GM23338 (cell line): ENCODE results near the gene SPATC1L. TPM values are rescaled to one million over a fixed set of nuclear protein-coding genes. Genes with fewer than 3 reads are reported as not detected.

Source experiments
- ATAC-seq: fragments of 200-7000 bp; cut with Tn5 transposase; 3 replicates; pipeline ENCODE4 v1.9.1; 2020
- DNase-seq: peaks from one replicate; pipeline ENCODE4 v3.0.0-alpha.2; 2015; ENCODE audit warnings: low spot score
- H2AFZ ChIP-seq: fragments of 200-600 bp; sonication (generic); 2 replicates; pipeline ENCODE4 v1.8.0; 2016; ENCODE audit warnings: antibody characterized with exemption, mild to moderate bottlenecking, moderate library complexity
- H3F3A ChIP-seq: fragments of 200-600 bp; sonication (generic); replicated peaks from 2 replicates; pipeline ENCODE4 v1.8.0; 2017; ENCODE audit warnings: antibody characterized with exemption, mixed run types, low read depth
- H3K27ac ChIP-seq: fragments of 200-600 bp; sonication (generic); 2 replicates; pipeline ENCODE4 v1.6.1; 2016; ENCODE audit warnings: low read depth
- H3K27me3 ChIP-seq: fragments of 200-600 bp; sonication (generic); 2 replicates; pipeline ENCODE4 v1.8.0; 2016; ENCODE audit warnings: mild to moderate bottlenecking, mixed run types, moderate library complexity; ENCODE audit not compliant: insufficient read depth
- H3K36me3 ChIP-seq: fragments of 200-600 bp; sonication (generic); 2 replicates; pipeline ENCODE4 v1.8.0; 2016; ENCODE audit warnings: mild to moderate bottlenecking; ENCODE audit not compliant: insufficient read depth
- H3K4me1 ChIP-seq: fragments of 200-600 bp; sonication (generic); 2 replicates; pipeline ENCODE4 v1.8.0; 2016; ENCODE audit warnings: mild to moderate bottlenecking, moderate library complexity; ENCODE audit not compliant: insufficient read depth
- H3K4me2 ChIP-seq: fragments of 200-600 bp; sonication (generic); 2 replicates; pipeline ENCODE4 v1.7.1; 2017; ENCODE audit warnings: mixed run types
- H3K4me3 ChIP-seq: fragments of 200-600 bp; sonication (generic); 2 replicates; pipeline ENCODE4 v1.6.1; 2016; ENCODE audit warnings: mixed run types
- H3K79me2 ChIP-seq: fragments of 200-600 bp; sonication (generic); replicated peaks from 2 replicates; pipeline ENCODE4 v1.8.0; 2017; ENCODE audit warnings: mild to moderate bottlenecking; ENCODE audit not compliant: insufficient read depth
- H3K9me2 ChIP-seq: fragments of 200-600 bp; sonication (generic); 2 replicates; pipeline ENCODE4 v1.8.0; 2017; ENCODE audit not compliant: insufficient read depth
- H4K20me1 ChIP-seq: fragments of 200-600 bp; sonication (generic); replicated peaks from 2 replicates; pipeline ENCODE4 v1.8.0; 2017; ENCODE audit warnings: mild to moderate bottlenecking; ENCODE audit not compliant: insufficient read depth
- H3K27ac Mint-ChIP-seq: 2 replicates; pipeline ENCODE4 v1.8.0; 2020; ENCODE audit warnings: inconsistent platforms, mild to moderate bottlenecking, moderate library complexity, mixed read lengths
- H3K27me3 Mint-ChIP-seq: 3 replicates; pipeline ENCODE4 v1.8.0; 2022; ENCODE audit warnings: low read depth, mild to moderate bottlenecking, moderate library complexity, mixed read lengths, inconsistent platforms; ENCODE audit not compliant: insufficient read depth, poor library complexity
- H3K36me3 Mint-ChIP-seq: 3 replicates; pipeline ENCODE4 v1.8.0; 2021; ENCODE audit warnings: low read depth, mild to moderate bottlenecking, inconsistent platforms, moderate library complexity, mixed read lengths
- H3K4me1 Mint-ChIP-seq: 3 replicates; pipeline ENCODE4 v1.8.0; 2020; ENCODE audit warnings: mild to moderate bottlenecking, inconsistent platforms, mixed read lengths
- H3K4me3 Mint-ChIP-seq: 3 replicates; pipeline ENCODE4 v1.8.0; 2021; ENCODE audit warnings: moderate library complexity, mild to moderate bottlenecking, inconsistent platforms, mixed read lengths
- H3K9me3 Mint-ChIP-seq: 3 replicates; pipeline ENCODE4 v1.8.0; 2020; ENCODE audit warnings: moderate library complexity, mild to moderate bottlenecking, inconsistent platforms, mixed read lengths
- CREB1 ChIP-seq: fragments of 250-450 bp; sonication (Bioruptor Pico); IDR thresholded peaks from 2 replicates; pipeline ENCODE4 v1.5.0; 2020; ENCODE audit warnings: low read depth, mild to moderate bottlenecking, moderate library complexity
- EZH2 ChIP-seq: fragments of 200-600 bp; sonication (generic); IDR thresholded peaks from one replicate; pipeline ENCODE4 v1.8.0; 2017; ENCODE audit warnings: antibody characterized with exemption, mild to moderate bottlenecking, low read depth; ENCODE audit not compliant: unreplicated experiment
- EZH2phosphoT487 ChIP-seq: fragments of 200-600 bp; sonication (generic); IDR thresholded peaks from one replicate; pipeline ENCODE4 v1.8.1; 2018; ENCODE audit warnings: antibody characterized with exemption; ENCODE audit not compliant: unreplicated experiment
- STAT1 ChIP-seq: IDR thresholded peaks from one replicate; pipeline ENCODE4 v1.6.1; 2016; ENCODE audit warnings: antibody characterized with exemption; ENCODE audit not compliant: unreplicated experiment
- ZNF114 ChIP-seq: fragments of 250-450 bp; sonication (Bioruptor Pico); IDR thresholded peaks from 2 replicates; pipeline ENCODE4 v1.5.0; 2020; ENCODE audit warnings: mild to moderate bottlenecking, moderate library complexity
- polyA plus RNA-seq: library from polyadenylated mRNA; unstranded; fragments of >200 nt; fragmentation: Nextera tagmentation; extraction: Ambion mirVana; gene quantifications from 2 replicates; pipeline ENCODE4 v1.2.1, GENCODE V29; 2016
- total RNA-seq: library from RNA; depleted of rRNA; stranded (reverse); fragments of >200 nt; shearing (Covaris generic); gene quantifications from 2 replicates; pipeline ENCODE4 v1.2.3, GENCODE V29; 2014
- TF ChIP-seq, protein P1 (sequence below): fragments of 250-450 bp; sonication (Bioruptor Pico); IDR thresholded peaks from 2 replicates; pipeline ENCODE4 v1.5.0; 2020; ENCODE audit warnings: mild to moderate bottlenecking, moderate library complexity
- TF ChIP-seq, protein P2 (sequence below): IDR thresholded peaks from 2 replicates; pipeline ENCODE4 v1.6.1; 2016; ENCODE audit warnings: antibody characterized with exemption

Gene SPATC1L
- total and polyA plus RNA-seq, 2 experiments from 2014 or later, result 37.6 to 70.2 TPM

DNA sequence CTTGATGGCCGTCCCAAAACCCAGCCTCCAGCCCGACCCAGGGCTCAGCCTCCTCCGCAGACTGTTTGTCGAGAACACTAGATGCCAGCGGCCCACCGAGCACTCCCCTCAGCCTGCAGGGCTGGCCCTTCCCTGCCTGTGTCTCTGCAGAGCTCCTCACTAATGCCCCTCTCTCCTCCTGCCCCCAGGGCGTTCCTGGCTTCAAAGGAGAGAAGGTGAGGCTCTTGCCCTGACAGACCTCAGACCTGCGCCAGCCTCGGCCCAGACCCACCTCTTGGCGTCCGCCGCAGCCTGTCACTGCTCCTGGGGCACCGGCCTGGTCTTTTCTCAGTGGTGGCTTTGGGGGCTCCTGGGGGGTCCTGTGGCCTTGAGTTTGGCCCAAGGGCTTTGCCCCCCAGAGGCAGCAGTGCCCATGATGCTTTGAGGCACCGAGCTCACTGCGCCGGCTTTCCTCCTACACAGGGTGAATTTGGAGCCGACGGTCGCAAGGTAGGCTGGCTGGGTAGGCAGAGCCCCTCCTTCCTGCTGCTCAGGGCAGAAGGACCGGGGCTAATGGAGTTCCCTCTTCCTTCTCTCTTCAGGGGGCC lies 68.0 kb downstream of the SPATC1L start (continued):
- TF ChIP-seq, protein P1, sequence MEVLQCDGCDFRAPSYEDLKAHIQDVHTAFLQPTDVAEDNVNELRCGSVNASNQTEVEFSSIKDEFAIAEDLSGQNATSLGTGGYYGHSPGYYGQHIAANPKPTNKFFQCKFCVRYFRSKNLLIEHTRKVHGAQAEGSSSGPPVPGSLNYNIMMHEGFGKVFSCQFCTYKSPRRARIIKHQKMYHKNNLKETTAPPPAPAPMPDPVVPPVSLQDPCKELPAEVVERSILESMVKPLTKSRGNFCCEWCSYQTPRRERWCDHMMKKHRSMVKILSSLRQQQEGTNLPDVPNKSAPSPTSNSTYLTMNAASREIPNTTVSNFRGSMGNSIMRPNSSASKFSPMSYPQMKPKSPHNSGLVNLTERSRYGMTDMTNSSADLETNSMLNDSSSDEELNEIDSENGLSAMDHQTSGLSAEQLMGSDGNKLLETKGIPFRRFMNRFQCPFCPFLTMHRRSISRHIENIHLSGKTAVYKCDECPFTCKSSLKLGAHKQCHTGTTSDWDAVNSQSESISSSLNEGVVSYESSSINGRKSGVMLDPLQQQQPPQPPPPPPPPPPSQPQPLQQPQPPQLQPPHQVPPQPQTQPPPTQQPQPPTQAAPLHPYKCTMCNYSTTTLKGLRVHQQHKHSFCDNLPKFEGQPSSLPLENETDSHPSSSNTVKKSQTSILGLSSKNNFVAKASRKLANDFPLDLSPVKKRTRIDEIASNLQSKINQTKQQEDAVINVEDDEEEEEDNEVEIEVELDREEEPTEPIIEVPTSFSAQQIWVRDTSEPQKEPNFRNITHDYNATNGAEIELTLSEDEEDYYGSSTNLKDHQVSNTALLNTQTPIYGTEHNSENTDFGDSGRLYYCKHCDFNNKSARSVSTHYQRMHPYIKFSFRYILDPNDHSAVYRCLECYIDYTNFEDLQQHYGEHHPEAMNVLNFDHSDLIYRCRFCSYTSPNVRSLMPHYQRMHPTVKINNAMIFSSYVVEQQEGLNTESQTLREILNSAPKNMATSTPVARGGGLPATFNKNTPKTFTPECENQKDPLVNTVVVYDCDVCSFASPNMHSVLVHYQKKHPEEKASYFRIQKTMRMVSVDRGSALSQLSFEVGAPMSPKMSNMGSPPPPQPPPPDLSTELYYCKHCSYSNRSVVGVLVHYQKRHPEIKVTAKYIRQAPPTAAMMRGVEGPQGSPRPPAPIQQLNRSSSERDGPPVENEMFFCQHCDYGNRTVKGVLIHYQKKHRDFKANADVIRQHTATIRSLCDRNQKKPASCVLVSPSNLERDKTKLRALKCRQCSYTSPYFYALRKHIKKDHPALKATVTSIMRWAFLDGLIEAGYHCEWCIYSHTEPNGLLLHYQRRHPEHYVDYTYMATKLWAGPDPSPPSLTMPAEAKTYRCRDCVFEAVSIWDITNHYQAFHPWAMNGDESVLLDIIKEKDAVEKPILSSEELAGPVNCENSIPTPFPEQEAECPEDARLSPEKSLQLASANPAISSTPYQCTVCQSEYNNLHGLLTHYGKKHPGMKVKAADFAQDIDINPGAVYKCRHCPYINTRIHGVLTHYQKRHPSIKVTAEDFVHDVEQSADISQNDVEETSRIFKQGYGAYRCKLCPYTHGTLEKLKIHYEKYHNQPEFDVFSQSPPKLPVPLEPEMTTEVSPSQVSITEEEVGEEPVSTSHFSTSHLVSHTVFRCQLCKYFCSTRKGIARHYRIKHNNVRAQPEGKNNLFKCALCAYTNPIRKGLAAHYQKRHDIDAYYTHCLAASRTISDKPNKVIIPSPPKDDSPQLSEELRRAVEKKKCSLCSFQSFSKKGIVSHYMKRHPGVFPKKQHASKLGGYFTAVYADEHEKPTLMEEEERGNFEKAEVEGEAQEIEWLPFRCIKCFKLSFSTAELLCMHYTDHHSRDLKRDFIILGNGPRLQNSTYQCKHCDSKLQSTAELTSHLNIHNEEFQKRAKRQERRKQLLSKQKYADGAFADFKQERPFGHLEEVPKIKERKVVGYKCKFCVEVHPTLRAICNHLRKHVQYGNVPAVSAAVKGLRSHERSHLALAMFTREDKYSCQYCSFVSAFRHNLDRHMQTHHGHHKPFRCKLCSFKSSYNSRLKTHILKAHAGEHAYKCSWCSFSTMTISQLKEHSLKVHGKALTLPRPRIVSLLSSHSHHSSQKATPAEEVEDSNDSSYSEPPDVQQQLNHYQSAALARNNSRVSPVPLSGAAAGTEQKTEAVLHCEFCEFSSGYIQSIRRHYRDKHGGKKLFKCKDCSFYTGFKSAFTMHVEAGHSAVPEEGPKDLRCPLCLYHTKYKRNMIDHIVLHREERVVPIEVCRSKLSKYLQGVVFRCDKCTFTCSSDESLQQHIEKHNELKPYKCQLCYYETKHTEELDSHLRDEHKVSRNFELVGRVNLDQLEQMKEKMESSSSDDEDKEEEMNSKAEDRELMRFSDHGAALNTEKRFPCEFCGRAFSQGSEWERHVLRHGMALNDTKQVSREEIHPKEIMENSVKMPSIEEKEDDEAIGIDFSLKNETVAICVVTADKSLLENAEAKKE (CRISPR knock-in tag), result no peak
- TF ChIP-seq EZH2phosphoT487 (no peak), STAT1 (no peak)
- TF ChIP-seq, protein P2, sequence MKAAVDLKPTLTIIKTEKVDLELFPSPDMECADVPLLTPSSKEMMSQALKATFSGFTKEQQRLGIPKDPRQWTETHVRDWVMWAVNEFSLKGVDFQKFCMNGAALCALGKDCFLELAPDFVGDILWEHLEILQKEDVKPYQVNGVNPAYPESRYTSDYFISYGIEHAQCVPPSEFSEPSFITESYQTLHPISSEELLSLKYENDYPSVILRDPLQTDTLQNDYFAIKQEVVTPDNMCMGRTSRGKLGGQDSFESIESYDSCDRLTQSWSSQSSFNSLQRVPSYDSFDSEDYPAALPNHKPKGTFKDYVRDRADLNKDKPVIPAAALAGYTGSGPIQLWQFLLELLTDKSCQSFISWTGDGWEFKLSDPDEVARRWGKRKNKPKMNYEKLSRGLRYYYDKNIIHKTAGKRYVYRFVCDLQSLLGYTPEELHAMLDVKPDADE, result no peak

DNA sequence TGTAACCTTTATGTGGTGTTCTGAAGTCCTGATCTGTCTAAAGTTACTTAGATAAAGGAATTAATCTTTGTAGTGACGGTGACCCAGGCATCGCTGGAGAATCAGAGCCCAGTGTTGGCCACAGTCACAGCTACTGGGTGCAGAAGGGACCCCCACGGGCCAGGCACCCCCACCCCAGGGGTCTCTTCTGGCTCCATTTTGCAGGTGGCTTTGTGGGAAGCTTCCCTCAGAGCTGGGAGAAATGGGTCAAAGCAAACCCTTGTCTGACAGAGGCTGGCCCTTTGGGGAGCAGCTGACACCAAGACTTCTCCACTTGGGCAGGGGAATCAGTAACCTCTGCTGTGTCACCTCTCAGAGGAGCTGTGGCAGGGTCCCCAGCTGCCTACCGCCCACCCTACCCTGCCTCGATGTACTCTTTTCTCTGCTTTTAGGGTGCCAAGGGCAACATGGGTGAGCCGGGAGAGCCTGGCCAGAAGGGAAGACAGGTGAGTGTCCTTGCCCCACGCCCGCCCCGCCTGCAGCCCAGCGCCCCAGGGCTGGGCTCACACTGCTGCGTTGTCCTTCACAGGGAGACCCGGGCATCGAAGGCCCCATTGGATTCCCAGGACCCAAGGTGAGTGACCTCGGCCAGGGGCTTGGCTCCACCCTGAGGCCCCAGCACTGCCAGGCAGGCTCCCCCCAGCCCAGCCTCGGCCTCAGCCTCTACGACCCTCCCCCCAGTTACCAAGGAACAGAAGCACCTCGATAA lies 68.6 kb downstream of the SPATC1L start:
- no peak for DNase-seq
- Mint-ChIP-seq H3K27me3 (no peaks in the 10 kb centered on the region), H3K4me1 (no peaks in the 10 kb centered on the region), H3K27ac (no peak overlapping the region), H3K36me3 (peaks cover 34% of the 10 kb centered on the region), H3K4me3 (no peak overlapping the region), H3K9me3 (0 out of 3 replicates have a peak, but pooled peaks cover 6% of the 10 kb centered on the region)
- Histone ChIP-seq H3K9me2 (no peaks in the 10 kb centered on the region), H4K20me1 (no peaks in the 10 kb centered on the region), H3K4me2 (no peak overlapping the region), H3K4me3 (no peak overlapping the region), H3K4me1 (no peaks in the 10 kb centered on the region), H2AFZ (no peak overlapping the region), H3K79me2 (no peaks in the 10 kb centered on the region), H3K36me3 (peaks cover 15% of the 10 kb centered on the region), H3F3A (no peaks in the 10 kb centered on the region), H3K27me3 (no peaks in the 10 kb centered on the region), H3K27ac (no peak overlapping the region)
- no peak for ATAC-seq
- no peak for TF ChIP-seq ZNF114
- TF ChIP-seq, protein P1 (CRISPR knock-in tag), result no peak
- no peak for TF ChIP-seq CREB1 (CRISPR knock-in tag)
- no peak for TF ChIP-seq EZH2
